Activated T-helper 9 cell treated with anti-CD3 and anti-CD28 coated beads, Interleukin-2, amount 50 U/mL, for 16 hours (primary cell): Measurements from ENCODE around the gene BOD1L1.

Source experiments
- DNase-seq: peaks from one replicate; pipeline ENCODE4 v3.0.0-alpha.2; 2020; ENCODE audit warnings: low read depth

The BOD1L1 gene

GRCh38 chr4:13524504-13525243 lies 102.9 kb downstream of the BOD1L1 start:
- DNase-seq: no peak

- DNase-seq: no peak
Observed at GRCh38 chr4:13523591-13524503, 103.7 kb downstream of the BOD1L1 start.

GRCh38 chr4:13523105-13523477 lies 104.4 kb downstream of the BOD1L1 start:
- no peak for DNase-seq

GRCh38 chr4:13522282-13523104 lies 105.0 kb downstream of the BOD1L1 start:
- DNase-seq: no peak

GRCh38 chr4:13521047-13521446 lies 106.5 kb downstream of the BOD1L1 start:
- no peak for DNase-seq
